BJ (cell line): ENCODE data around the gene ATP8B3. TPM values are rescaled to one million over a fixed set of nuclear protein-coding genes. Genes with fewer than 3 reads are reported as not detected.

Experiments
- CTCF ChIA-PET: fragments of 350-600 bp; formaldehyde crosslinking; extraction: SDS; loops from one replicate; lab custom pipeline; 2021; ENCODE audit warnings: antibody characterized with exemption, inconsistent platforms; lab: Yijun Ruan, JAX
- POLR2A ChIA-PET: fragments of 300-600 bp; sonication (Branson Sonifier 250); formaldehyde crosslinking; extraction: SDS; loops from one replicate; lab custom pipeline; 2021; ENCODE audit warnings: antibody characterized with exemption; lab: Charles Lee
- DNase-seq: peaks from one replicate; pipeline ENCODE4 v3.0.0-alpha.2; 2011; ENCODE audit warnings: low read depth
- H3K27me3 ChIP-seq: 2 replicates; pipeline ENCODE4 v1.6.0; 2011; ENCODE audit warnings: low read length; ENCODE audit not compliant: control insufficient read depth, insufficient read depth
- H3K36me3 ChIP-seq: 2 replicates; pipeline ENCODE4 v1.5.1; 2011; ENCODE audit warnings: low read length; ENCODE audit not compliant: control insufficient read depth, insufficient read depth
- H3K4me3 ChIP-seq: 2 replicates; pipeline ENCODE4 v1.5.1; 2011; ENCODE audit warnings: low read depth, mild to moderate bottlenecking, control low read depth, low read length
- polyA plus RNA-seq: library from polyadenylated mRNA; depleted of rRNA; stranded (reverse); fragments of >200 nt; gene quantifications from 2 replicates; pipeline ENCODE4 v1.2.3, GENCODE V29; 2011
- TF ChIP-seq, protein P1 (sequence below): IDR thresholded peaks from 2 replicates; pipeline ENCODE4 v1.5.1; 2011; ENCODE audit warnings: low read depth, mild to moderate bottlenecking, control low read depth, inconsistent platforms, low read length, moderate library complexity; ENCODE audit not compliant: insufficient read depth

Gene ATP8B3
- polyA plus RNA-seq, 1 experiment = 4.6 TPM

DNA sequence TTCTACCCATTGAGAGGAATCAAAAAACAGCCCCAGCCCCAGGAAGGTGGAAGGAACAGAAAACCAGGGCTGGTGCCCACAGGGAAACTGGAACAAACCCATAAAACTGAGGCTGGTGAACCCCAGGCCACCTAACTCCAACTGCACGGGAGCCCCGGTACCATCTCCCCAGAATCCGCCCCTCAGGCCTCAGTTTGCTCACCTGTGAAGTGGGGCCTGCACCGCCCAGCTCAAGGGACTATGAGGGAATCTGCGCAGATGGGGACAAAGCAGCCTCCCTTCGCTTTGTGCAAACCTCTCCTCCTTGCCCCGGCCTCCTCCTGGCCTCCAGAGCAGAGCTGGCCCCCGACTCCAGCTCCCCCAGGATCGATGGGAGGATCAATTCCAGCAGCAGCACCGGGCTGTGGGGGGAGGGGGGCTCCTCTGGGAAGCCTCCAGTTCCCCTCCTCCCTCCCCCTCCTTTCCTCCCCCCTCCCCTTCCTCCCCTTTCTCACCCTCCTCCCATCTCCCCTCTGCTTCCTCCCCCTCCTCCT lies 67.9 kb downstream of the ATP8B3 start:
- DNase-seq = no peak
- Histone ChIP-seq H3K4me3 (no peak overlapping the region), H3K36me3 (no peaks in the 10 kb centered on the region), H3K27me3 (peaks cover 18% of the 10 kb centered on the region)
- TF ChIP-seq, protein P1, sequence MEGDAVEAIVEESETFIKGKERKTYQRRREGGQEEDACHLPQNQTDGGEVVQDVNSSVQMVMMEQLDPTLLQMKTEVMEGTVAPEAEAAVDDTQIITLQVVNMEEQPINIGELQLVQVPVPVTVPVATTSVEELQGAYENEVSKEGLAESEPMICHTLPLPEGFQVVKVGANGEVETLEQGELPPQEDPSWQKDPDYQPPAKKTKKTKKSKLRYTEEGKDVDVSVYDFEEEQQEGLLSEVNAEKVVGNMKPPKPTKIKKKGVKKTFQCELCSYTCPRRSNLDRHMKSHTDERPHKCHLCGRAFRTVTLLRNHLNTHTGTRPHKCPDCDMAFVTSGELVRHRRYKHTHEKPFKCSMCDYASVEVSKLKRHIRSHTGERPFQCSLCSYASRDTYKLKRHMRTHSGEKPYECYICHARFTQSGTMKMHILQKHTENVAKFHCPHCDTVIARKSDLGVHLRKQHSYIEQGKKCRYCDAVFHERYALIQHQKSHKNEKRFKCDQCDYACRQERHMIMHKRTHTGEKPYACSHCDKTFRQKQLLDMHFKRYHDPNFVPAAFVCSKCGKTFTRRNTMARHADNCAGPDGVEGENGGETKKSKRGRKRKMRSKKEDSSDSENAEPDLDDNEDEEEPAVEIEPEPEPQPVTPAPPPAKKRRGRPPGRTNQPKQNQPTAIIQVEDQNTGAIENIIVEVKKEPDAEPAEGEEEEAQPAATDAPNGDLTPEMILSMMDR = no peak
- ChIA-PET CTCF (no interaction called here), POLR2A (no interaction called here)

DNA sequence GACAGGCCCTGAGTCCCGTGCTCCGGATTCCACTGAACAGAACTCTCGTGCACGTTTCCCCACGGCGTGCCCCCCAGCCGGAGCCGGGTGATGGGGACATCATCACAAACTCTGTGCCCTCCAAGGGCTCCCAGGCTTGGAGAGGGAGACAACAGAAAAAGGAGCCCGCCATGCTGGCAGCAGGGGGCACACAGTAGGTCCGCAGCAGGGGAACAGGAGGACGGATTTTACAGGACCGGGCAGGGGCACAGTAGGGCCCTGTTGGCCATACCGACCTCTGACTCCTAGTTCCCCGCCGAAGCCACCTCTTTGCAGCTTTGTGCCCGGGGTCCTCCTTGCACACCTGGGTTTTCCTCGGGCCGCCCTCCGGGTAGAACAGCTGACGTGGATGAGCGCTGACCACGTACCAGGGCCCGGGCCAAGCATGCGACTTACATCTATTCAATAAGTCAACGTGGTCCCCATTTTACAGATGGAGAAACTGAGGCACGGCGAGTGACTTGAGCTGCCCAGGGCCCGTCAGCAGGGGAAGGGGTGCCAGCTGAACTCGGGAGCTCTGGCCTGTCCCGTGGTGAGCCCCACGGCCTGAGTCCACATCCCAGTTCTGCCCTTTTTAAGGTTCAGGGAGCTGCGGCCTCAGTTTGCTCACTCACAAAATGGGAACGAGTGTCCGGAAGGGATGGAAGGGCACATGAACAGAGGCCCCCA lies 68.9 kb downstream of the ATP8B3 start:
- no peak for DNase-seq
- TF ChIP-seq, protein P1 = no peak
- no peak overlapping the region for H3K4me3 ChIP-seq
- peaks cover 8% of the 10 kb centered on the region for H3K27me3 ChIP-seq
- ChIA-PET CTCF (interaction anchor here (1.0 kb wide), 1 partner anchor 71 kb away, joined by 3 read pairs; no protein-coding TSS in a partner anchor), POLR2A (no interaction called here)
- H3K36me3 ChIP-seq = no peaks in the 10 kb centered on the region

DNA sequence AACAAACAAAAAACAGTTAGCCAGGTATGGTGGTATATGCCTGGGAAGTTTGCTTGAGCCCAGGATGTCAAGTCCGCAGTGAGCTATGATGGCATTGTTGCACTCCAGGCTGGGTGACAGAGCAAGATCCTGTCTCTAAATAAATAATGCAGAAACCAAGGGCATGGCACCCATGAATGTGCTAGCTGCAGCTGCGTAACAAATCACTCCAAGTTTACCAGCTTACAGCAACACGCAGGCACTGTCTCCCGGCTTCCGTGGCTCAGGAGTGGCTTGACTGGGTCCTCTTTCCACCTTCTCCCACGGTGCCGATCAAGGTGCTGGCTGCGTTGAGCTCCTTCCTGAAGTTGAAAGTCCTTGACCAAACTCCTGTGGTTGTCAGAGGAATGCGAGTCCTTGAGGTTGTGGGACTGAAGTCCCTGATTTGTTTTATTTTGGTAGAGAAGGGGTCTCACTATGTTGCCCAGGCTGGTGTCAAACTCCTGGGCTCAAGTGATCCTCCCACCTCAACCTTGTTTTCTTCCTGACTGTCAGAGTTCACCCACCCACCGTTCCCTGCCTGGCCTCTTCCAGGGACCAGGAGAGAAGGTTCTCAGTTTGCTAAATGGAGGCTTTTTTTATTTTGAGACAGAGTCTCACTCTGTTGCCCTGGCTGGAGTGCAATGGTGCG lies 72.0 kb downstream of the ATP8B3 start:
- Histone ChIP-seq H3K36me3 (no peaks in the 10 kb centered on the region), H3K4me3 (no peak overlapping the region), H3K27me3 (peaks cover 9% of the 10 kb centered on the region)
- CTCF ChIA-PET = interaction anchor here (1.0 kb wide), 1 partner anchor 10 kb away, joined by 3 read pairs; no protein-coding TSS in a partner anchor
- TF ChIP-seq, protein P1 = no peak
- DNase-seq = no peak
- POLR2A ChIA-PET = no interaction called here

DNA sequence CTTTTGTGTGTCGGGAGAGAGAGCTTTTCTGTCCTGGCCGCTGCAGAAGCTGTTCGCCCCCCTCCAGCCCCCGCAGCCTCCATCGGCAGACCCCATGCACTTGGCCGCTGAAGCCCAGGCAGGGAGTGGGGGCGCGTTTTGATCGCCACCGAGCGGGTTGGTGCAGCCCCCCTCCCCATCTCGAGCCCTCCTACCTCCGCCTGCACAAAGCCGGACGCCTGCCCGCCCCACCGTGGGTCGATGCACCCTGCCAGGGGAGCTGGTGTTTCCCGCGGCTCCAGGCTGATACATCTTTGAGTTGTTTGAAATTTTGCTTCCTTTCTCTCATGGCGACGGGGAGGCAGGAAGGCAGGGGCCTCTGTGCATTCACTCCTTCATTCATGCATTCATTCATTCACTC lies 75.1 kb downstream of the ATP8B3 start:
- Histone ChIP-seq H3K4me3 (no peak overlapping the region), H3K36me3 (no peaks in the 10 kb centered on the region), H3K27me3 (peaks cover 9% of the 10 kb centered on the region; the same call in 1 of the 2 replicates)
- POLR2A ChIA-PET = no interaction called here
- CTCF ChIA-PET = no interaction called here
- no peak for DNase-seq
- TF ChIP-seq, protein P1 = no peak

DNA sequence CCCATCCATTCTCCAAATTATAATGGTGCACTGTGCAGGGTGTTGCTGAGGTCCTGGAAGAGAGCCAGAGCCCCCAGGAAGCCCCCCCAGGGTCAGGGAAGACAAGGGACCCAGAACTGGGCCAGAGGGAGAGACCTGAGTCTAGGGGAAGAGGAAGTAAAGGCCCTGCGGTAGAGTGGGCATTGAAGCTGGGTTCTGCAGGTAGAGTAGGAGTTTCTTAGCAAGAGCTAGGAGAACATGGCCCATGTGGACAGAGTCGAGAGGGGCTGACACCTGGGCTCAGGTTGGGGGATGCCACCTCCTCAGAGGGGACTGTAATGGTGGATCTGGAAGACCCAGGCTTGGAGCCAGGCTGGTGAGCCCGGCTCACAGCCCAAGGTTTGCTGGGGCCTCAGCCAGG lies 75.8 kb downstream of the ATP8B3 start:
- ChIA-PET CTCF (no interaction called here), POLR2A (no interaction called here)
- Histone ChIP-seq H3K27me3 (peaks cover 9% of the 10 kb centered on the region; the same call in 1 of the 2 replicates), H3K4me3 (no peak overlapping the region), H3K36me3 (no peaks in the 10 kb centered on the region)
- TF ChIP-seq, protein P1 = no peak
- no peak for DNase-seq
